Midbrain (tissue), 1 donor: ENCODE measurements around the gene LRMDA.

ENCODE experiments used
- DNase-seq: peaks from one replicate; lab custom pipeline; 2025; lab: John Stamatoyannopoulos, UW

LRMDA gene

DNA sequence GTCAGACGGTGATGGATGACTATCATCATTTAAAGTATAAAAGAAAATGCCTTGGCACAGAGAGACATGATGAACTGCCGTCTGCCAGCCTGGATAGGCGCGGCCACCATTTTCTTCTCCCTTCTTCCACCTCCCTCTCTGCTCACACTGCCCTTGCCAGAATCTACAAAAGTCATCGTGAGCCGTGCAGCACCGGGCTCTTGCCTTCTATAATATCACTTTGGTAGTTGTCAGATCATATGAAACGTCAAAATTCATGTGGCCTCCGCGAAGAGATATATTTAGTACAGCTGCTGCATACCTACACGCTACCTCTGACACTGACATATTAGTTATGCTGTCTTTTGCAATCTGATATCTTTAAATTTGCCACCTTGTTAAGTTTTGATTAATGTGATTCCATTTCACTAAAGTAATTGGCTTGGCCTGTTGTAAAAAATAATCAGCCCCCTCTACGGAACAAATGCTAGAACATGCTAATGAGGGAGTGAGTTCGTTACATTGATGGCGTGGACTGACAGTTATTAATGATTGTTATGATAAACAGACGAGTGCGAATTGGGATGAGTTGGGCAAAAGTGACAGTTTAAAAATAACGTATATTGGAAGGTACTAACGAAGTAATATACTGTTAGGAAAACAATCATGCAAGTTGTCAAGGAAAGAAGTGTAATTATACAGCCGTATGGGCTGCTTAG is 214.9 kb downstream of the LRMDA start:
- no peak for DNase-seq

DNA sequence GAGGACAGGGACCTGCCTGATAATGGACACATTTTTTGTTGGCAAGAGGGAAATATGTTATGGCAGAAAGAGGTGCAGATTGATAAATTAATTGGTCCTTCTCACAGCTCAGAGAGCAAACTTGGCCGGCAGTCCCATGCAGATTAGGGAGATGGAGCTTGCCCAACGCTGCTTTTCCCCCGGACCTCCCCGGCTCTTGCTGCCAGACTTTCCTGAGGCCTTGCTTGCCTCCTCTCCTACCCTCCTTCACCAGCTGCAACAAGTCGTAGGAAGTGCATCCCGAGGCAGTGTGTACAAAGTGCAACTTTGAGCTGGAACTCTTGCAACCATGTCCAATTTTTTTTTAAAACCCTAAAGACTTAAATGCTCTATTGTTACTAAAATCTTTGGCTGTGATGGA is 215.5 kb downstream of the LRMDA start:
- DNase-seq: no peak

DNA sequence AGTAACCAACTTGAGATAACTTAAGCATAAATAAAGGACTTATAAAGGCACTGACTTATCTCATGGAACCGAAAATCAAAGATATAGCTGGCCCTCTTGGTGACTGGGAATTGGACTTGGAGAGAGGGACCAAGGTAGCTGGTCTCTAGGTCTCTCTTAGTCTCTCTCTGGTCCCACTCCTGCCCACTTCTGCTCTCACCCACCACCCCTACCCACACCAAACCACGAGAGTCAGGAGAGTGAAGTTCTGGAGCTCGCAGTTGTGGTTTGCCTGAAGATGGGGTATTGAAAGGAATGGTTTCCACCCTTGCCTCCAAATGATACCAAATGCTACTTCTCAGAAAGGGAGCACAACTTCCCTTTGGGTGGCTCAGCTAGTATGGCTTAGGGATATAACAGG is 216.3 kb downstream of the LRMDA start:
- DNase-seq: no peak

DNA sequence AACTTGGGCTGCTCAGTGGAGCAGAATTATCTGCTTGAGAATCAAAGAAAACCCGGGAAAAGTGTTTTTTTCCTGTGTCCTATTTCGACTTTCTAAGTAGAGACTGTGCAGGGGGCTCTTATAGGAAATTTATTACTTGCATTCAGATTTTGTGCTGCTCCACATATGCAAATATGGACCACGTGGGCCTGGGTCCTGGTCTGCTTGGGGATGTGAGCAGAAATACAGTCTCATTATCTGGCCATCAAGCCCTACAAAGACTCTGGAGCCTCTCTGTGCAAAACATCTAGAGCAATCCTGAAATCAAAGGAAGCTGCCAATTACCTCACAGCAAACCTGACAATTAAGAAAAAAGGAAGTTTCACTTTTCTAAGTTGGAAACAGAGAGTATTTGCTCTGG is 216.9 kb downstream of the LRMDA start:
- no peak for DNase-seq

DNA sequence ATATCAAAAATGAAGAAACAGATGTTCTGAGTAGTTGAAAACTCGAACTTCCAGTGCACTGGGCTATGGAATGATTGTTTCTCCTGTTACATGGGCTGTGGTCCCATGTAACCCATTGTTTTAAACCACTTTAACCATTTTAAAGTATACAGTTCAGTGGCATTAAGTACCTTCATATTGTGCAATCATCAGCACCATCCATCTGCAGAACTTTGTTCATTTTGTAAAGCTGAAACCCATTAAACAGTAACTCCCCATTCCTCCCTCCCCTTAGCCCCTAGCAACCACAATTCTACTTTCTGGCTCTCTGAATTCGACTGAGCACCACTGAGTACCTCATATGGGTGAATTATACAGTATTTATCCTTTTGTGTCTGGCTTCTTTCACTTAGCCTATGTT is 217.4 kb downstream of the LRMDA start:
- no peak for DNase-seq

DNA sequence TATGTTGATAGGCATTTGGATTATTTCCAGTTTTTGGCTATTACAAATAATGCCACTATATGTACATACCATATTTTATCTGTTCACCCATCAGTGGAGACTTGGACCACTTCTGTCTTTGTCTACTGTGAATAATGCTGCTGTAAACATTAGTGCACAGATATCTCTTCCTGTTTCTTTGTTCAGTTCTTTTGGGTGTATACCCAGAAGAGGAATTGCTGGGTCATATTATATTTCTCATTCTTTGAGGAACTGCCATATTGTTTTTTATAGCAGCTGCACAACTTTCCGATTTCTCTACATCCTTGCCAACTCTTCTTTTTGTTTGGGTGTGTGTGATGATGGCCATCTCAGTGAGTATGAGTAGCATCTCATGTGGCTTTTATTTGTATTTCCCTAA is 218.0 kb downstream of the LRMDA start:
- DNase-seq: no peak

DNA sequence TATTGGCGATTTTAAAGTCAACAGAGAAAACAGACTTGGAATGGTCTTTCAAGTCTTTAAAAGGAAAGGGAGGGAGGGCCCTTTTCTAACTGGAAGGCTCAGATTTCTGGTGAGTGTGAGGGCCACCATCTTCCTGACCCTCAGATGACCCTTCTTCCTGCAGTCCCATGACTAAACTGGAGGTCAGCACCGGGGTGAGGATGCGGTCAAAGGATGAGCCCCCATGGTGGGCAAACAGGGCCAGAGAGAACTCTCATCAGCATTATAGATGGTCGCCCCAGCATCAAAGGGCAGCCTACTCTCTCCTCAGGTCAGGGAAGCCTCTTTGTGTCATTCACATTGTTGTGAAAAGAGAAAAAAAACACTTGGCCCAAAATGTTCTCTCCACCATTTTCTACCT is 219.2 kb downstream of the LRMDA start:
- no peak for DNase-seq

DNA sequence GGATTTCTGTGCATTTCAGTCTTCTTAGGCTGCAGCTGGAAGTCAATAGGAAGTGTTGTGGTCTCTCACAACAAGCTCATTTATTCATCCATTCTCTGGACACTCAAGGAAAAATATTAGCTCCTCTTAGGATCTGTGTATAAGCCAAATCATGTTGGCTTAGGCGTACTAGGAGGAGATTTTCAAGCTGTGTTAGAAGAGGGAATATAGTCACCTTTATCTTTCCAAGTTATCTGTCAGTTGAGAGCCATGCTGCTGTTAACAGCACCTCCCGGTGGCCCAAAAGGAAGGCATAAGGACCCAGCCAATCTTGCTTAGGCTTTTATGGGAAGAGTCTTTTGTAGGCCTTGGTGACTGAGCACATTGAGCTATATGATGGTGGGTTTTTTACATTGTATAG is 220.0 kb downstream of the LRMDA start:
- DNase-seq: no peak

DNA sequence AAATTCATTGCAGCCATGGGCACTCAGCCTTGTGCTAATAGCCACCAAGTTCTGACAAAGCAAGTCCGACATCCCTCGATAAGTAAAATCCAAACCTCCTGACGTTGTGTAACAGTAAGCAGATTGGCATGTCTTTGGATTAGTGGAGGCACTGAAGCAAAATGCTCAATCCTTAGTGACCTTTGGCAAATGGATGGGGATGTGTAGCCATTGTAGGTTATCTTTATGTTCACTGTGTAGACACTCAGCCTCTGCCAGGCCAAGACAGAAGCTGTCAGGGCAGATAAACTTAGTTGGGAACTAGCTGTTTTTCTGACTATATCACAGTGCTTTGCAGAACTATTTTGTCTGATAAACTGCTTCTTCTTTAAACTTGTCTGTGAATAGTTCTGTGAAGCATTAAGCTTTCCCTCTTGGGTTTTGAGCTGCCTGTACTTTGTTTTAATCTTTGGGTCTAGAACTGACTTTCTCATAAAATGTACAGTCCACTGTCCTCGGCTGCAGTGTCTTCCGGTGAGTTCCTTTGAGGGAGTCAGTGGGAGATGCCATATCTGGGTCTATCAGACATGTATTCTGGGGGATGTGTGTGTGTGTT is 220.8 kb downstream of the LRMDA start:
- DNase-seq: no peak

DNA sequence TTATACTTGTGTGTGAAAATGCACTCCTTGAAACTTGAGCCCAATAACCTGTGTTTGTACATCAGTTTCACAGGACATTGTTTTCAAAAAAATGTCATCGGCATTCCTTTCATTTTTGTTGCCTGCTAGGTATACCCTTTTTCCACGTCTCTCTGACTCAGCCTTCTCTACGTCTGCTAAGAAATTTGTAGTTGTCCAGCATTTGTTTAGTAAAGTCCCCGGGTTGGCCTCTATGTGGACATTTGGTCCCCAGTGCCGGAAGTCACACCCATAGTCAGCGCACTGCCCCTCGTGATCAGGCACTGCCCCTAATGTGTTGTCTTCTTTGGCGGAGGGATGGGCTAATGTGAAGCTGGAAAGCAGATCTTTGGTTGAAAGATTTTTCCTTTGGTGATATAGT is 222.3 kb downstream of the LRMDA start:
- no peak for DNase-seq

DNA sequence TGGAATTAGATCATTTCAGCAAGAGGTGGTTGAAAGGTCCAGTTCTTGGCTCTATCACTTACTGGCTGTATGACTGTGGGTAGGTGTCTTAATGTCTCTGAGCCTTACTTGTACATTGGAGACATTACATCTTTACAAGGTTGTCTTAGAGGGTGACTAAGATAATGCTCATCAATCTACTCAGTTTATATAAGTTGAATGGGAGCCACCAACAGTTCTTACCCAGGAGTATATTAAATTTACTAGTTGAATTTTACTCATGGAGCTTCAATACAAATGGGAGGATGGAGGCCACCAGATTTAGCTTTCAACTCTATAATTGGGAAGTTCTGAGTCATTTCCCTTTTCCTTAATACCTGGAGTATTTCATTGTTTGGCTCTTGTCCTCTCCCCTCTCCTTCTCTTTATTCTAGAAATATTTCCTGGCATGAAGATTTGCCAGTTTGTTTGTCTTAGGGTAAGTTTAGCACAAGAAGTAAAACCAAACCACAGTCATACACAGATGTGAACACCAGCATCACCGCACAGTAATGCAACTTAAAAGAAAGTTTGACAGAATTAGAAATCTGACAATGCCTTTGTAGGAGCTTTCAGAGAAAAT is 222.8 kb downstream of the LRMDA start:
- DNase-seq: no peak

DNA sequence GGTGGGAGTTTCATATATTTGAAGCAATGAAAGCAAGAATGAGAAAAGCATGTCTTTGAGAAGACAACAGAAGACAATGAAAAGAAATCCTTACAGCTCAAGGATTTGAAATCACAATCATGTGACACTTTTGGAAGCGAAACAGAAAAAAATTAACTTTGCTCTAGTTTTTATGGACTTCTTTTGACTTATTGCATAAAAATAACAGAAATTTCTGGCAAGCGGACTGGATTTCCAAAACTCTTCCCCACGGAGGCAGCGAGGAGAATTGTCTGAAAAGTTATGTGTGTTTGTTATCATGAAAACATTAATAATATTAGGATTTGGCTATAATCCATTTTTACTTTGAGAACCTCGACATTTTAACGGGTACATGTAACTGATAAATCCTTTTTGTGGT is 223.3 kb downstream of the LRMDA start:
- DNase-seq: no peak

DNA sequence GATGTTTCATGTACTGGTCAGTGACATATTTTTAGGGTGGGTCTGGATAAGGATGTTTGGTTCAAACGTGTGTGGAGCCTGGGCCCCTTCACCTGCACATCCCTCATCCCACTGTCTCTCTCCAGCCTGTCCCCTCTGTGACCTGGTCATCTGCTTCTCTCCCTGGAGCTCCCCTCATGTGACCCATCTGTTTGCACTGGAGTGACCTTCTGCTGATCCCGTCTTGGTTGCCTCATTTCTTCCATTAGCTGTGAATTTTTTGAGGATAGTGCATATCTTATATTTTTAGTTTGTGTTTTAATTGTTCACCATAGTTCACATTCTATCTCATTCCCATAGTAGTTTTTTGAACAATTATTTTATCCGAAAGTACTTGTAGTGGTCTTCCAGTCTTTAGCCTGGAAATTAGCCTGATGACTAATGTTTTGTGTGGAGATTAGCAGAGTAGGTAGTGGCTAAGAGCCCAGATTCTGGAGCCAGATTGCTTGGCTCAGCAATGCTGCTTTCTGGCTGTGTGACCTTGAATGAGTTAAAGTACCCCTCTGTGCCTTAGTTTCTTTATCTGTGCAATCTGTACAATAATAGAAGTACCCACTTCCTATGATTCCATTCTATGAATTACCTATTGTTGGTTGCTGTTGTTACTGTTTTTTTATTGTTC is 224.5 kb downstream of the LRMDA start:
- no peak for DNase-seq

DNA sequence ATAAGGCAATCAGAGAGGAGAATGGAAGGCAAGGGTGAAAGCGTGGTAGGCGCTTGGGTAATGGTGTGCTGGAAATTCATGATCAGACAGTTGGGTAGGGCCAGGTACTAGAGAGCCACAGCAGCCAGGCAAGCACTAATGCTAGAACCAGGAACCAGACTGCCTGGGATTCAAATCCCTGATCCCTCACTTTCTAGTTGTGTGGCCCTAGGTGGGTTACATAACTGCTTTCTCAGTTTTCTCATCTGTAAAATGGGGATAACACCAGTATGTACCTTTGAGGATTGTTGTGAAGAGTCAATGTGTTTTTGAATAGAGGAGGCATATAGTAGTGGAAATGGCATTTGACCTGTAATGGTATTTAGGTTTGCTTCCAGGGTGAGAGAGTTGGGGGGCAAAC is 225.9 kb downstream of the LRMDA start:
- DNase-seq: no peak

DNA sequence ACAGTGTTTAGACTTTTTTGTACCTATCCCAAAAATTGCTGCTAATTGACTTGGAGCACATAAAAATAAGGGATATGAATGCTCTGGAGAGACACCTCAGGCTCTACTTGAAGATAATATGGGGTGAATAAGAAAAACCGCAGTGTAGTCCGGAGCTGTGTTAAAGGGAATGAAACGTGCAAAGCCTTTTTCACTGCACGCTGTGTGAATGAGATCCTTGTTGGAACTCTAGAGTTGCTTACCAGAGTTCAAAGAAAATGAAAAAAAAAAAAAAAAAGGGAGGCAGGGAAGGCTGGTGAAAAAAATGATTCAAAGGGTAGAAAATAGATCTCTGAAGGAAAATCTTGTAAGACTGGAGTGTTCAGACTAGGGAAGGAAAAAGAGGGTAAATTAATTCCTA is 226.6 kb downstream of the LRMDA start:
- no peak for DNase-seq

DNA sequence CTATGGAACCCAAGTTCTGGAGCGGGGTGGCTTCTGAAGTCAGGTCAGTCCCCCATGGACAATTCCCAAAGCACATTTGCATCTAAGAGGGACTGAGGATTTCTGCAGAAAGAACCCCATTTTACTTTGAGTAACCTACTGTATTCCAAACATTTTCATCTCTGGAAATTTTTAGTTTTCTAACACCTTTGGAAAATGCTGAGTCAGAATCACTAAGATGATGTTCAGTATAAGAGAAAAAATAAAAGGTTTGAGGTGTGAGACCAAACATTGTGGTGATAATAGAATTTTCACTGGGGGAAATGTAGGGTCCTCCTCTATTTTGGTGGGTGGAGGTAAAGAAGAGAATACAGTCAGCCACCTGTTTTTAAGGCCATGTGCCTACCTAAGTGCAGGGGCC is 227.1 kb downstream of the LRMDA start:
- DNase-seq: no peak

DNA sequence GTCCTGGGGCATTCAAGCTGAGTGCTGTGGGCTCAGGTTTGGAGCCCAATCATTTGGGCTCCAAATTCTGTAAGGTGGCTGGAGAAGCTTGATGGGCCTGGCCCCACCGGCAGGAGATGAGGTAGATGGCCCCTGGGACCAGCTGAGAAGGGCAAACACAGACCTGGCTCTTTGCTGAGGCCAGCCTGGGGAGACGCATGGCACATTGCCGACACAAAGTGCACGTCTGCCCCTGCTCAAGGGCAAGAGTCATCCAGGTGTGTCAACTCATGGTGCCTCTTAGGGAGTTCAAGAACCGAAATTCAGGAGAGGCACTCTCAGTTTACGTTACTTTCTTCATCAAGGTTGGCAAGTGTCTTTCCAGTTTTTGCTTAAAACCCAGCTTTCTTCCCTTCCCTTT is 227.5 kb downstream of the LRMDA start:
- no peak for DNase-seq

DNA sequence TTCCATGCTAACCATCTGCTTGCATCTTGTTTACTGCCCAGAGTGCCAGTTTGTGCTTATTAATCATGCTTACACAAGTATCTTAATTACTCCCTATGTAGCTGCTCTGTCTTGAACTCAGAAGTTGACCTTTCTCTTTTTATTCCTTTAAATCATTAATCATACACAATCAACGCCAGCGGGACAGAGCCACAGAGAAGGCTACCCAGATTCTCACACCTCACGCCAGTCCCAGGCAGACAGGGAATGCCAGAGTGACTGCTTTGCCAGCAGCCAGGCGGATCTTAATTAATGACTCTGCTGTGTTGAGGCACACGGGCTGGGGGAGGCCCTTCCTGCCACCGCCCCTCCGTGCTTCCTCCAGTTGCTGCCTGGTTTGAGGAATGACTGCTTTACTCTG is 229.4 kb downstream of the LRMDA start:
- DNase-seq: no peak

DNA sequence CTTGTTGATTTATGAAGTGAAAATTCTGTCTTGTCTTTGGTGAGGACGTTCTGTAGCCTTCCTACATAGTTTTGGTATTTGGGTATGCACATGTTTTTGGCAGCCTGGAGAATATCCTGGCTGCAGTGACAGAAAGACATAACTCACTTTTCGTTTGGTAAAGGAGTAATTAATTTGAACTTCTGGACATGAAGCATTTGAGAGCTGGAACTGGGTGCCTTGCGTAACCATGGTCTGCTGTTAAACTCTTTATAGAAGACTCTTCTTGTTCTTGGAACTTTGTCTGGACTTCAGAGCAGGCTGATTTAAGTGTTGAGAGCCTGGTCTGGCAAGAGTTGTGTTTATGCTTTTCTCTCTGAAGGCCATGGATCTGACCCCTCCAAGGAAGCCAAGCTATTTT is 231.3 kb downstream of the LRMDA start:
- no peak for DNase-seq

DNA sequence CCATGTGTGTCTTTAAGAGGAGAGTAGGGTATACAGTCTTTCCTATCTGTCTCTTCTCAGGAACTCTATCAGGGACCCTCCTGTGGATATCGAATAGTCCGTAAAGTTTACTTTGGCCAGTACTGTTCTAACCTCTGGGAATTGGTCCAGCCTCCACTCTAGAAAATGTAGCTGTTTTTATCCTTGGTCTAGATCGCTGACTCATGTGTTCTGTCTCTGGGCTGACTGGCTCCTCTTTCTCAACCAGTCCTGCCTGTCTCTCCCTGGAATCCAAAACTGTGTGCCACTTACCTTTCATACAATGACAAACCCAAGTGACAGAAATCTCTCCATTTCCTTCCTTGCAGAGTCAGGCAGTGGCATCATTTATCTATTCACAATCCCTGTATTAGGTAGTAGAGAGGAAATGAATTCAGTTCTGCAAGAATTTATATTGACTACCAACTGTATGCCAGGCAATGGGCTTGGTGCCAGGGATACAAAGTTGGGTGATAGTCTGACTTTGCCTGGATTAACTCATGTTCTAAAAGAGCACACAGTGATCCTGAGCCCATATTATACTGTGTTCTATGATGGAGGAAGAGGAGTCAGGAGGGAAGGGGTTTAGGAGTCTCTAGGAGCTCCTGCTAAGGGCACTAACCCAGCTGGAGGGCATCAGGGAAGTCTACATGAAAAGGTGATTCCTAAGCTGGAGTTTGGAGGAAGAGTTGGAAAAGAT is 232.7 kb downstream of the LRMDA start:
- DNase-seq: no peak

DNA sequence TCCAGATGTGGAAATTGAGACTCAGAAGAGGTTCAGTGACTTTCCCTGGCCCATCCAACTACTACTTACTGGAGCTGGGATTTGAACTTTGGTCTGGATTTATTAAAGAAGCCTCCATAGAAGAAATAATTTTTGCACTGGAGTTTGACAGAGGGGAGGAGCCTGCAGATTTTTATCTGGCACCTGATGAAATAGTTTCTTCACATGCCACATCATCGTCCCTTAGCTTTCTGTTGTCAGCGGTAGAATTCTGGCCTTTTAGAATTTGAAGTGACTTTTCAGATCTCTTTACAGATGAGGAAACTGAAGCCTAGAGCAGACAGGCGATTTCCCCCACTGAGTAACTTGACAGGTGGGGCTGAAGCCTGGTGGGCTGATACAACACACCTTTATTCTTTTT is 233.5 kb downstream of the LRMDA start:
- DNase-seq: no peak

DNA sequence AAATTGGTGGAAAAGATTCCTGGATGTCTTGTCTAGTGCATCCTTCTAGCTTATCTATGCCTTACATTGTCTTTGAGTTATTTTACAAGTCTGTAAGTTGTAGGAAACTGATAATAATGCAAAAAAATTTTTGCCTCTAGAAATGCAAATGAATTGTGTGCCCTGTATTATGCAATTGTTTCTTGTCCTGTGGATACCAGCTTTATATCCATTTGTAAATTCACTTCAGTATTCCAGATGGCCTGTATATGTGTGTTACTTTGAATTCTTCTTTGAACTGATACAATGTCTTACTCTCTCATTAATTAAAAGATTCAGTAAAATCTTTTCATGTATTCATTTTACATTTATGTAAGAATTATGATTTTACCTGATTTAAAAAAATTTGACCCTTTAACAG is 234.3 kb downstream of the LRMDA start:
- no peak for DNase-seq
